ENCODE data around the gene TLE1.

DNA sequence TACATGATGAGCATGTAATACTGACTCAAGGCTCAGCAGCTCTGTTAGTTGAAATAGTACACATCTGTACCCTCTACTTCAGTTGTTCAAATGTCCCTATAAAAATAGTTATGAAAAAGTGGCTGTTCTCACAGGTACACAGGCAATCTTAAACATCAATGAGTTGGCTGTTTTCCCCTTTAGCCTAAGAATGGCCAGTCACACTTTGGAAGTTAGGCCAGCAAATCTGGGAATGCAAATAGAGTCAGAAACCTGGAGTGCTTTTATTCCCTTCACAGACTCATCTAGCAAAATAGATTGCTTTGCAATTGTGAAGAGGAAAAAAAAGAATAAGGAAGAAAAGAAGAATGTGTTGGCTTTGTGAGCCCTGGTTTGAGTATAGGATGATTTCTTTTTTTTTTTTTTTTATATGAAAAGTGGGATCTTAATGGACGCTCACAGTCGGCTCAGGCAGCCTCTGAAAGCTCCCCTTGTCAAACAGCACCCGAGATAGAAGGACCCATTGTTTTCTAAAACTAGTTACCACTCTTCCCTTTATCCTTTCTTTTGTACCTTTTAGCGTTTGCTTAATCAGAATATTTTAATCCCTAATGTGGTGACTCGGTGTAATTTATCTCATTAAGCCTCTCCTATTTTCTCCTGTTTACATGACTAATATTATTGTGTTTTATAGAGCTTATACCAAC lies 27.9 kb upstream of the TLE1 start:
- TF ChIP-seq, protein P1, sequence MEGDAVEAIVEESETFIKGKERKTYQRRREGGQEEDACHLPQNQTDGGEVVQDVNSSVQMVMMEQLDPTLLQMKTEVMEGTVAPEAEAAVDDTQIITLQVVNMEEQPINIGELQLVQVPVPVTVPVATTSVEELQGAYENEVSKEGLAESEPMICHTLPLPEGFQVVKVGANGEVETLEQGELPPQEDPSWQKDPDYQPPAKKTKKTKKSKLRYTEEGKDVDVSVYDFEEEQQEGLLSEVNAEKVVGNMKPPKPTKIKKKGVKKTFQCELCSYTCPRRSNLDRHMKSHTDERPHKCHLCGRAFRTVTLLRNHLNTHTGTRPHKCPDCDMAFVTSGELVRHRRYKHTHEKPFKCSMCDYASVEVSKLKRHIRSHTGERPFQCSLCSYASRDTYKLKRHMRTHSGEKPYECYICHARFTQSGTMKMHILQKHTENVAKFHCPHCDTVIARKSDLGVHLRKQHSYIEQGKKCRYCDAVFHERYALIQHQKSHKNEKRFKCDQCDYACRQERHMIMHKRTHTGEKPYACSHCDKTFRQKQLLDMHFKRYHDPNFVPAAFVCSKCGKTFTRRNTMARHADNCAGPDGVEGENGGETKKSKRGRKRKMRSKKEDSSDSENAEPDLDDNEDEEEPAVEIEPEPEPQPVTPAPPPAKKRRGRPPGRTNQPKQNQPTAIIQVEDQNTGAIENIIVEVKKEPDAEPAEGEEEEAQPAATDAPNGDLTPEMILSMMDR (conservative IDR thresholded peaks at IDR 0.05; ENCODE audit: low read length), result no peak
- no peak for TF ChIP-seq EZH2phosphoT487 (IDR thresholded peaks at IDR 0.05; ENCODE audit: borderline replicate concordance)

Measured in Loucy (cell line).